Hematopoietic multipotent progenitor cell treated with erythropoietin and hydrocortisone succinate and interleukin-3 and kit ligand, for 4 days (in vitro differentiated cells): ENCODE results near the gene DHX35.

Experiments
- DNase-seq: peaks from one replicate; pipeline ENCODE4 v3.0.0-alpha.2; 2015

Gene DHX35, protein sequence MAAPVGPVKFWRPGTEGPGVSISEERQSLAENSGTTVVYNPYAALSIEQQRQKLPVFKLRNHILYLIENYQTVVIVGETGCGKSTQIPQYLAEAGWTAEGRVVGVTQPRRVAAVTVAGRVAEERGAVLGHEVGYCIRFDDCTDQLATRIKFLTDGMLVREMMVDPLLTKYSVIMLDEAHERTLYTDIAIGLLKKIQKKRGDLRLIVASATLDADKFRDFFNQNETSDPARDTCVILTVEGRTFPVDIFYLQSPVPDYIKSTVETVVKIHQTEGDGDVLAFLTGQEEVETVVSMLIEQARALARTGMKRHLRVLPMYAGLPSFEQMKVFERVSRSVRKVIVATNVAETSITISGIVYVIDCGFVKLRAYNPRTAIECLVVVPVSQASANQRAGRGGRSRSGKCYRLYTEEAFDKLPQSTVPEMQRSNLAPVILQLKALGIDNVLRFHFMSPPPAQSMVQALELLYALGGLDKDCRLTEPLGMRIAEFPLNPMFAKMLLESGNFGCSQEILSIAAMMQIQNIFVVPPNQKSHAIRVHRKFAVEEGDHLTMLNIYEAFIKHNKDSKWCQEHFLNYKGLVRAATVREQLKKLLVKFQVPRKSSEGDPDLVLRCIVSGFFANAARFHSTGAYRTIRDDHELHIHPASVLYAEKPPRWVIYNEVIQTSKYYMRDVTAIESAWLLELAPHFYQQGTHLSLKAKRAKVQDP

DNA sequence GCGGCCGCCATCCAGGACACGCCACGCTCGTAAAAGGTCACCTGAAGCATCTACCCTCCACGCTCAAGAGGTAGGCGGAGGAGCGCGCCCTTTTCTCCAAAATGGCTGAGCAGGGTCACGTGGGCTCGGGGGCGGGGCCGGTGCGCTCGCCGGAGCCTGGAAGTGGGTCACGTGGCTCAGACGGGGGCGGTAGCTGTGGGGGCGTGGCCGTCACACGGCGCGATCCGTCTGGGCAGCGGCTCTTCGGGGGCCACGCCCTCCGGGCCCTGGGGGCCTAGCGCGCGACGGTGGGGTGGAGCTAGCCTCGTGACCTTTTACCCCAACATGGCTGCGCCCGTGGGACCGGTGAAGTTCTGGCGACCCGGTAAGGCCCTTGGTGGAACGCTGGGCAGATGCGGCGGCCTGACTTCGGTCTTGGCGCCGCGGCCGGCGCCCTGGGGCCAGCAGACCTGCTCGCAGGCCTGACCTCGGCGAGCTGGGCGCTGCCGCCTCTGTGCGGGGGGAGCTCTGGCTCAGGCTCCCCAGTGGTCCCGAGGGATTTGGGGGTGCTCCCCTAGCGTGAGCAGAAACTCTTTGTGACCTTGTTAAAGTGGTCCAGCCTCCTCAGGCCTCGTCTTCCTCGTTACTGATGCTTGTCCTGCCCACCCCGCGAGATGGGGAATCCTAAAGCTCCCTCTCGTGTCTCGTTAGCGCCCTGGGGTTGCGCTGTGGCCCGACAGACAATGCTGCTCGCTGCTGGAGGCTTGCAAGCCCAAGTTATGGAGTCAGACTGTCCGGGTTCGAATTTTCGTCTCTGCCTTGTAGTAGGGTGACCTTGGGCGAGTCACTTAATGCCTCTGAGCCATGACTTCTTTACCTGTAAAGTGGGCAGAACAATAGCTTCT is at the start of gene DHX35:
TSS of gene DHX35 (plus strand) at position 301 of the 884 bp plus-strand sequence. CDS start at position 325, 24 bp downstream.
- peak; percentile 99 for DNase-seq

DNA sequence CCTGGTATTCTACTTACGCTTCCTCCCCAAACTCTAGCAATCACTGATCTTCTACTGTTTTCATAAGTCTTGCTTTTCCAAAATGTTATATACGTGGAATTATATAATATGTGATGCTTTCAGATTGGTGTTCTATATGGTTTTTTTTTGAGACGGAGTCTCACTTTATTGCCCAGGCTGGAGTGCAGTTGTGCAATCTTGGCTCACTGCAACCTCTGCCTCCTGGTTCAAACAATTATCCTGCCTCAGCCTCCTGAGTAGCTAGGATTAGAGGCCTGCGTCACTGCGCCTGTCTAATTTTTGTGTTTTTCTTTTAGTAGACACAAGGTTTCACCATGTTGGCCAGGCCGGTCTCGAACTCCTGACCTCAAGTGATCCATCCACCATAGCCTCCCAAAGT is 46.8 kb upstream of the DHX35 start:
- no peak for DNase-seq

DNA sequence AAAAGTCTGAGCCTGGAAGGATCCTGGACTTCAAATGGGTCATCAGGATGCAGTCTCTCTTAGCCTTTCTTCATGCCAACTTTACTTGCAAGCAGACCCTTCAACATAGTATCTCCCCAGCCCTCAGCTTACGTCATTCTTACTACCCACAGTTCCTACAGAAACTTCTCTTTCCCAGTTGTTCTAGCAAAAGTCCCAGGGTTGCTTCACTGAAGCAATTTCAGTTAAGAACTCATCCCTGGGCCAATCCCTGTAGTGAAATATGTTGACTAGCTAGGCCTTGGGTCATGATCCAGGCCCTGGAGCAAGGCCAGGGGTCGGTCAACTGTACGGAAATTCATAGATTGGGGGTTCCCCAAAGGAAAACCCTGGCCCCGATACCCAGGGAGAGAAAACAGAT is 44.5 kb upstream of the DHX35 start:
- no peak for DNase-seq

DNA sequence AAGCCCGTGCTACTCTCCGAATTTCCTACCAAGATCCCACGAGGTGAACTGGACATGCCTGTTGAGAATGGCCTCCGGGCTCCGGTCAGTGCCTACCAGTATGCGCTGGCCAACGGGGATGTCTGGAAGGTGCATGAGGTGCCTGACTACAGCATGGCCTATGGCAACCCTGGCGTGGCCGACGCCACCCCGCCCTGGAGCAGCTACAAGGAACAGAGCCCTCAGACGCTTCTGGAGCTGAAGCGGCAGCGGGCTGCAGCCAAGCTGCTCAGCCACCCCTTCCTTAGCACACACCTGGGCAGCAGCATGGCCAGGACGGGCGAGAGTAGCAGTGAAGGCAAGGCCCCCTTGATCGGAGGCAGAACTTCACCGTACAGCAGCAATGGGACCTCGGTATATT is 44.0 kb upstream of the DHX35 start:
- no peak for DNase-seq

DNA sequence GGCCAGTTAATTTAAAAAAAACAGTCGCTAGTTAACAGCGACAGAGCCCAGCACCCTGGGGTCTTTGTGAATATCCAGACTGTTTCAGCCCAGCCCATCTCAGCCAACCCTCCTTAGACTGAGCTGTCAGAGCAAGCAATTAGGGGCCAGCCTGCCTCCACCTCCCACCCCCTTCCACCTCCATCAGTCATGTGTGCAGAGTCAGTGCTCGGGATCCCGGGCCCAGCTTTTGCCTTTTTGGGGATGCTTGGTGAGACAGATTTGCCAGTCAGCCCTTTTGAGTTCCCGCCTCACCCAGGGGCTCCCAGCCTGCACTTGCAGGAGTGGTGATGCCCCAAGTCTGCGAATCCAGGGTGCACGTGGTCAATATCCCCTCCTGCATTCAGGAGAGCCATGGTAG is 42.5 kb upstream of the DHX35 start:
- no peak for DNase-seq

DNA sequence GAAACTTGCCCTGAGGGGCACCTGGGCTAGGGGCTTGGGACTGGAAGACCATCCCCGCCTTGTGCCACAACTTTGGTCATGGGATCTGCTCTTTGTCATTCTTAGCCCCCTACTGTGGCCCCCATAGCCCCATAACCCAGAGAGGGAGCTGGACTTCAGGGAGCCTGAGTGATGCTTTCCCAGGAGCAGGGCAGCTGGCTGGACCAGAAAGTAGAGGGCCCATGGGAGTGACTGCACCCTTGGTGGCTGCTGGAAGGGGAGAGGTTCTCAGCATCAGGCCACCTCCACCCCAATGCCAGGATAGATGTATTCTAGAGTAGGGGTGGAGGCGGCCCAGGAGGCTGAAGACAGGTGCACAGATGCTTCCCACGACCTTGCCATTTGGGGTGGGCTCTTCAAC is 41.7 kb upstream of the DHX35 start:
- DNase-seq, result no peak

DNA sequence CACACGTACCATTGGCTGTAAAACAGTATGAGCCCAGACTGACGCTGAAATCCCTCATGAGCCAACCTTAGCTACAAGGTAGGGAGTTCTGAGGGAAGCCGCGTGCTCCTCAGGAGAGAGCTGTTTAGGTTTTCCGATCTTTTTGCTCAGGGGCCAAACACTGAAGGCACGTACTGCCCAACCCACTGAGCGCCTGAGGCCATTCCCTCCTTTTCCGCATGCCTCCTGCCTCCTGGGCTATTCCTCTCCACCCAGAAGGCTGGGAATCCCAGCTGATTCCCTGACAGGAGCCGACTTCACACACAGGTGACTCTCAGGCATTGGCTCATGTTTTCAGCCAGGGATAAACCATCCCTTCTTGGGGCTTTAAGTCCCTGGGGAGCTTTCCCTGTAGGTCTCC is 41.3 kb upstream of the DHX35 start:
- no peak for DNase-seq

DNA sequence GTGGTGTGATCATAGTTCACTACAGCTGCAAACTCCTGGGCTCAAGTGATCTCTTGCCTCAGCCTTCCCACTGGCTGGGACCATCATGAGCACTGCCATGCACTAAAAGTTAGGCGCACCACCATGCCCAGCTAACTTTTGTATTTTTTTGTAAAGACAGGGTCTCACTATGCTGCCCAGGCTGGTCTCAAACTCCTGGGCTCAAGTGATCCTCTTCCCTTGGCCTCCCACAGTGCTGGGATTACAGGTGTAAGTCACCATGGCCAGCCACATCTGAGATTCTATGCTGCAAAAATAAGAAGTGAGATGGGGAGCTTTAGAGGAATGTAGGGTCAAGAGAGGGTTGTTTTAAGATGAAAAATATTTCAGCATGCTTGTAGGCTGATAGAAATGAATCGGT is 37.4 kb upstream of the DHX35 start:
- no peak for DNase-seq

DNA sequence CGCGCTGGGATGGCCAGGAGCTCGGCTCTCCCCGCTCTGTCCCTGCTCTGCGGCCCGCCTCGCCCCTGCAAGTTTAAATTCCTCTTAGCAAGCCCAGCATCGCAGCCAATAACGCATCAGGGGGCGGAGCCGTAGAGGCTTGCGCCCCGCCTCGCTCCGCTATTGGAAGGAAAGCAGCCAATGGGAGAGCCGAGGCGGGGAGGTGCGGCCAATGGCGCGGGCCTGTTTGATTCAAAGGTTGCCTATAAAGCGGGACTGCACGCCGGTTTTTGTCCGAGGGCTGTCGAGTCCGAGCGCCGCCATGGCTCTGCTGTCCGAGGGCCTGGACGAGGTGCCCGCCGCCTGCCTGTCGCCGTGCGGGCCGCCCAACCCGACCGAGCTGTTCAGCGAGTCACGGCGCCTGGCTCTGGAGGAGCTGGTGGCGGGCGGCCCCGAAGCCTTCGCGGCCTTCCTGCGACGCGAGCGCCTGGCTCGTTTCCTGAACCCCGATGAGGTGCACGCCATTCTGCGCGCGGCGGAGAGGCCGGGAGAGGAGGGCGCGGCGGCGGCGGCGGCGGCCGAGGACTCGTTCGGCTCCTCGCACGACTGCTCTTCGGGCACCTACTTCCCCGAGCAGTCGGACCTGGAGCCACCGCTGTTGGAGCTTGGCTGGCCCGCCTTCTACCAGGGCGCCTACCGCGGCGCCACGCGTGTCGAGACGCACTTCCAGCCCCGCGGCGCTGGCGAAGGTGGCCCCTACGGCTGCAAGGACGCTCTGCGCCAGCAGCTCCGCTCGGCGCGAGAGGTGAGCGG is 35.8 kb upstream of the DHX35 start, which contains the start of gene FAM83D:
TSS of gene FAM83D (plus strand) at position 276 of the 792 bp plus-strand sequence. CDS start at position 302, 26 bp downstream.
- DNase-seq, result peak; percentile 99

DNA sequence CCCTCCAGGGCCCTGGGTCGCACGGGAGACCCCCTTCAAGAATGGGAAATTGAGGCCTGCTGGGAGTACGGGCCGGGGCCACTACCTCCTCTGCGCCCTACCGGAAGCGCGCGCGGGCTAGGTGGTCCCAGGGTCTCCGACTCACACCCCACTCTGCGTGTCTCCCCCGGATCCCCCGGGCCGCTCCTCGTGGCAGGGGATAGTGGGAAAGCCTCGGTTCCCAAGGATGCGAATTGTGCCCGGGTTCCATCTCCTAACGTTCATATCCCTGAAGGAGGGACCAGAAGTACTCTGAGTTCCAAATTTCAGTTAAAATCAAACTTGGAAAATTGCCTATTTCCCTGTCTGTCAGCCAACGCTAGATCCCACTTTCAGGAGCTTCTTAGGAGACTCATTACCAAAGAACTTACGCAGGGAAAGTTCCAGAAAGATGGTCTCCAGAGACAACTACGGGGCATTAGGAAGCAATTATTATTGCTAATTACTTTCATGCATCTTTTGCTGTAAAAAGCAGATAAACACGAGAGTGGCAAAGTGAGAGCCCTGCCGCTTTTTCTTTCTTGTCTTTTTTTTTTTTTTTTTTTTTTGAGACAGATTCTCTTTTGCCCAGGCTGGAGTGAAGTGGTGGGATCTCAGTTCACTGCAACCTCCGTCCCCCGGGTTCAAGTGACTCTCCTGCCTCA is 35.1 kb upstream of the DHX35 start:
- DNase-seq, result no peak

DNA sequence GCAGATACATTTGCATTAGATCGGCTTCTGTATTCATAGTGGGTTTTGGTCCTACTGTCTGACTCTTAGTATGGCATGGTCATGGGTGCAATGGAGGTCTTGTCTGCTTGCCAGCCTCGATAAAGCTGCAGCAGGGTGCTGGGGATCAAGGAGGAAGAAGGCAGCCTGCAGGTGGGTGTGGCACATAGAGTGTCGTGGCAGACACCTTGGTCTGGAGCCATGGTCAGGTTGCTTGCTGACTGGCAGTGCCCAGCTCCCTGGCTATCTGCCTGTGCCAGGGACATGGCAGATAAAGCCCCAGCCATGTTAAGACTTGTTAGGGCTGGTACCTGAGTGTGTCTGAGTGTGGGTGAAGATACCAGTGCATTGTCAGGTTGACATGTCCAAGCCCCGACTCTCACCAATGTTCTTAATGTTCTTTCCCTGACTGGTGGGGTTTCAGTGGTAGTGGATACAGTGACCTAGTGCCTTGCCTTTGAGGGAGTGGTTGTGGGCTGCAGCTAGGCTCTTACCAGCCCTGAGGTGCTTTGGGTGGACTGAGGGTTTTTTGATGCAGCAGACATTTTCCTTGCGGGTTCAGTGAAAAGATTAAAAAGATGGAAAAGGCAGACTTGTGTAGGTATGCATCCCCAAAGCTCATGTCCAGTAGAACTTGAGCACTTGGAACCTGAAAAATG is 34.1 kb upstream of the DHX35 start:
- DNase-seq, result peak; percentile 68

DNA sequence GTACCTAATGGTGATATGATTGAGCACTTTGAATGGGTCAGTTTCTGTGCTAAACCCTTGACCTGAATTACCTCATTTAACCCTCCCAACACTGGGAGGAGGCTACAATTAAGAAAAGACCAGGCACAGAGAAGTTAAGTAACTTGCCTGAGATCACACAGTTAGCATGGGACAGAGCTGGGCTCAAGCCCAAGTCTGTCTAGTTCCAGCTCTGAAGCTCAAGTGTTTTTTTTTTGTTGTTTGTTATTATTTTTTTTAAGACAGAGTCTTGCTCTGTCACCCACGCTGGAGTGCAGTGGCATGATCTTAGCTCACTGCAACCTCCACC is 31.9 kb upstream of the DHX35 start:
- no peak for DNase-seq

DNA sequence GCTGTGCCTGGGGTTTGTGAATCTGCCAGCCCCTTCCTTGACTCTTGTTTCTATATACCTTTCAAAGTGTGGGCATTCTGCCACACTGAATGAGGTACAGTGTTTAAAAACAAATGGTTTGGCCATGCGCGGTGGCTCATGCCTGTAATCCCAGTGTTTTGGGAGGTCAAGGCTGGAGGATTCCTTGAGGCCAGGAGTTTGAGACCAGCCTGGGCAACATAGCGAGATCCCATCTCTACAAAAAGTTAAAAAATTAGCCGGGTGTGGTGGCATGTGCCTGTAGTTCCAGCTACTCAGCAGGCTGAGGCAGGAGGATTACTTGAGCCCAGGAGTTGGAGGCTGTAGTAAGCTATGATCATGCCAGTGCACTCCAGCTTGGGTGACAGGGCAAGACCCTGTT is 30.2 kb upstream of the DHX35 start:
- DNase-seq, result no peak

DNA sequence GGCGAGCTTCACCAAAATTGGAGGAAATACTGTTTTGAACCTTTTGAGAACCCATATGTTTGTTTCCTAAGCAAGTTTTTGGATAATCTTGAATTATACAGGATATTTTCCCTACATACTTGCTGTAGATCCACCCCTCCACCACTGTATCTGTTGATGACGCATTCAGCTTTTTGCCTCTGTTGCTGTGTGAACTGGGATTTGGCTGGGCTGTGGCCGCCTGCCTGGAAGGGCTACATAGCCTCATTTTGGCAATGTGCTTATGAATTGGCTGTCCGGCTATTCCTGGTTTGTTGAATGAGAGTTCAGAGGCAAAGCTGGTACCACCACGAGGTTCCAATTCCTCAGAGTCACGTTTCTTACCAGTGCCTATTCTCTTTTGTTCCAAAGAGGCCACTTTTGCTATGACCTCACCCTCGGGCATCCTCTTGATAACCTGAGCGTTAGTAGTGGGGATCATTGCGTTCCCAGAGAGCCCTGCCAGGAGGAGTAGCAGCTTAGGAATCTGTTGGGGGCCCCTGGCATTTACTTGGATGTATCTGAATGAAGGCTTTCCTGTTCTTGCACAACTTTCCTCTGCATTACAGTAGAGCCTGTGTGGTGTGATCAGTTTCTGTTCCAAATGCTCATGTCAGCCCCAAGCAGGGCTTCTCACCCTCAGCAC is 29.6 kb upstream of the DHX35 start:
- no peak for DNase-seq

DNA sequence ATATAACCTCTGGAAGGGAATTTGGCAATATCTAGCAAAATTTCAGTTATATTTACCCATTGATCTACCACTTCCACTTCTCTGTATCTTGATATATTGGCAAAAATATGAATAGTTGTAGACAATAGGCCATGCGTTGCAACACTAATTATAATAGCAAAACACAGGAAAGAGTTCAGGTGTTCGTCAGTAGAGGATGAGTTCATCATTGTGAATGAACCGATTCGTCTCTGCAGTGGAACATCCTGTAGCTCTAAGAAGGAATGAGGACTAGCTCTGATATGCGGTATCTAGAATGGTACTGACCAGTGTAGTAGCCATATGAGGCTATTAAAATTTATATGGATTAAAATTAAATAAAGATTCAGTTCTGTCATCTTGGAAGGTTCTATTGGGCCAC is 27.6 kb upstream of the DHX35 start:
- DNase-seq, result no peak

DNA sequence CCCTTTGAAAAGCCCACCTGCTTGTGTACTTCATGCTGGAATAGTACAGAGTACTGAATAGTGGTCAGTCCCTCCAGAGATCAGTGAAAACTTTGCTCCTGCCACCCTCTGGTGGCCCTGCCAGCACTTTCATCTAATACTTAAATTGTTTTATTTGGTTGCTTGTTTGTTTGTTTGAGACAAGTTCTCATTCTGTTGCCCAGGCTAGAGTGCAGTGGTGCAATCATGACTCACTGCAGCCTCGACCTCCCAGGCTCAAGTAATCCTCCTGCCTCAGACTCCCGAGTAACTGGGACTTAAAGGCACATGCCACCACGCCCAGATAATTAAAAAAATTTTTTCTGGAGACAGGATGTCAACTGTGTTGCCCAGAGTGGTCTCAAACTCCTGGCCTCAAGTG is 26.9 kb upstream of the DHX35 start:
- peak; percentile 41 for DNase-seq

DNA sequence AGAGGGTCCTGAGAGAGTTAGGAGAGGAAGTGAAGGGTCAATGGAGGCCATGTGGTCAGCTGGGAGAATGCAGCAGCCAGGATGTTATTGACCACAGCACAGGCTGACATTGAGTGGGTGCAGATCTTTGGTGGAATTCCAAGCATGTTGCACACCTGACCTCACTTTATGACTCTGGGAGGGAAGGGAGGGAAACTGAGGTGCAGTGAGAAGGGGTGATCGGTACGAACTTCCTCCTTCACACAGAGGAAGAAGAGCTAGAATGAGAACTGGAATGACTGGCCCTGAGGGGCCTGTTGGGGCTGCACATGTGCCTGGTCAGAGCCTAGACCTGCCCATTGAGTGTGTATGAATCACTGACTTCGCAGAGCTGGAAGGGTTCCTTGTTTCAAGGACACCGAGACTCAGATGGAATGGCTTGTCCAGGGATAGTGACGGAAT is 26.2 kb upstream of the DHX35 start:
- DNase-seq, result no peak

DNA sequence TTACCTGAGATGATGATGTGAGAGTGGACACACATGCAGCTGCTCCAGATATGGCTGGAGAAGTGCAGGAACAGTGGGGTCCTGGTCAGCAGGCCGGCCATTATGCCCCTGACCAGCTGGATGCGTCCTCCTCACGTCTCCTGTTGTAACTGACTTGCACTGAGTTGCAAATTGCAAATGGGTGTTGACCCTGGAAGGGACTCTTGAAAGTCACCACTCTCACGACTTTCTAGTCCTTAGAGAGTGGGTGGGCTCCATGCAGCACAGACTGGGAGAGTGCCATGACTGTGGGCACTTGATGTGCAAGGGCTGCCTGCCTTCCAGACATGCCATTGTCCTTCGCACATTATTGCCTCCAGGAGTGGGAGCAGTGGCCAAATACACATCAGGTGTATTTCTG is 25.1 kb upstream of the DHX35 start:
- no peak for DNase-seq

DNA sequence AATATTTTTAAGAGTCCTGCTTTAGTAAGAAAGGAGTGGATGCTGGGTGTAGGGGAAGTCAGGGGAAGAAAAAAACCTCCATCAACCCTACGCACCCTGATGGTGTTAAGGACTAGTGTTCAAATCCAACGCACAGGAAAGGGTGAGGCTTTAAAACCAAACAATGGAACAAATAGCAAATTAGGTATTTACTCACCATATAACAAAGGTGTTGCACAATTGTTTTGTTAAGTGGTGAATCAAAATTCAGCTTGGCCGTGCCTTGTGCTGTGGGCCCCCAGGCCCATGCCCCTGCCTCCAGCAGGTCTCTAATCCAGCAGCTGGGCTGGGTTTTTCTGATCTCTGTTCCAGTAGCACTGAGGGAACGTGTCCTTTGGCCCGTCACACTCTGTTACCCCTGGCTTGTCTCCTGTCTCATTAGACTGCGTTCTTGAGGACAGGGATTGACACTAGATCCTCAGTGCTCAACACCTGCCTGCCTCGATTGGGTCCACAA is 24.1 kb upstream of the DHX35 start:
- no peak for DNase-seq

DNA sequence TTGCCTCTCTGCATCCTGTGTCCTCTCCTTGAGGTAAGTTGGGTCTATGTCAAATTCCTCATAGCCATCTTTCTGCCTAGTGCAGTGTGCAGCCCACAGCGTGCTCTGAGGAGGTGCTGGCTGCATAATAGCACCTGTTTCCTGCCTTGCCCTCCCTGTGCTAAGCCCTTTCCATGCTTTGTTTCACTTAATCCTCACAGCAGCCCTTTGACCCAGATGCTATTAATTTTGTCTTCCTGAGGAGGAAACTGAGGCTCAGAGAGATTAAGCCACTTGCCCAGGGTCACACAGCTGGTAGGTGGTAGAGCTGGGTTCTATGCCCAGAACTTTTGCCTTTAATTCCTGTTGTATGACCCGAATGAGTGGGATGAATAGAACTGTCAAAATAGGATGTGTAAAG is 22.5 kb upstream of the DHX35 start:
- no peak for DNase-seq

DNA sequence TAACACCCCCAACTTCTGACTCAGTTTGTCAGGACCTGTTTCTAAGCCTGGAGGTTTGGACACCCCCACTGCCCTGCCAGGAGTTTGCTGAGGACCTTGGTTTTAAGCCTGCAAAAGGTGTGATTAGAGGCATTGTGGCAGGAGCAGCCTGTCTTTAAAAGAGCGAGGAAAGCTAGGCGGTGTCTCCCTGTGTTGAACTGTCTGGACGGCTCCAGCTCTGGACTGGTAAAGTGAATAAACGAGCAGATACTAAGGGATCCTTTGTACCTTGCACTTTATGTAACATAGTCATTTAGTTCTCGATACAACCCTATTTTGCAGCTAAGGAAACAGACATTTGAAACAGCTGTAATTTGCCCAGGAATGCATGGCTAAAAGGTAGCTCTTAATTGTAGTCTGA is 21.5 kb upstream of the DHX35 start:
- DNase-seq, result no peak
